PC-9 (cell line): ENCODE results near the gene CAPZB. TPM values are rescaled to one million over a fixed set of nuclear protein-coding genes. Genes with fewer than 3 reads are reported as not detected.

Source experiments
- BruUV-seq: library from RNA; stranded (reverse); fragments of 400-500 nt; replicated peaks from 2 replicates; lab custom pipeline; 2021; lab: Mats Ljungman, UMichigan
- CTCF ChIA-PET: fragments of 300-600 bp; sonication (Branson Sonifier 250); formaldehyde crosslinking; loops from one replicate; lab custom pipeline; 2022; ENCODE audit warnings: antibody characterized with exemption; lab: Charles Lee
- POLR2A ChIA-PET: fragments of 300-600 bp; sonication (Branson Sonifier 250); formaldehyde crosslinking; loops from one replicate; lab custom pipeline; 2022; ENCODE audit warnings: antibody characterized with exemption; ENCODE audit not compliant: unreplicated experiment; lab: Charles Lee
- DNase-seq, 2 experiments: peaks; one replicate each; pipeline versions ENCODE4 v3.0.0 to v3.0.0-alpha.2; 2015 to 2022; ENCODE audit warnings: mixed read lengths in 1 of 2
- H2AFZ ChIP-seq: fragments of 200-600 bp; sonication (generic); 2 replicates; pipeline ENCODE4 v1.8.1; 2017; ENCODE audit warnings: antibody characterized with exemption
- H3F3A ChIP-seq: fragments of 200-600 bp; sonication (generic); 2 replicates; pipeline ENCODE4 v1.8.1; 2017; ENCODE audit warnings: antibody characterized with exemption, mild to moderate bottlenecking, low read depth; ENCODE audit not compliant: insufficient read depth
- H3K27ac ChIP-seq: fragments of 200-600 bp; sonication (generic); 2 replicates; pipeline ENCODE4 v1.6.1; 2016; ENCODE audit warnings: mixed run types
- H3K27me3 ChIP-seq: fragments of 200-600 bp; sonication (generic); 2 replicates; pipeline ENCODE4 v1.6.1; 2016; ENCODE audit warnings: low read depth, mixed run types; ENCODE audit not compliant: insufficient read depth
- H3K36me3 ChIP-seq: fragments of 200-600 bp; sonication (generic); 2 replicates; pipeline ENCODE4 v1.6.1; 2016; ENCODE audit warnings: low read depth, mixed run types
- H3K4me1 ChIP-seq: fragments of 200-600 bp; sonication (generic); replicated peaks from 2 replicates; pipeline ENCODE4 v1.6.1; 2016; ENCODE audit warnings: mixed run types; ENCODE audit not compliant: insufficient read depth
- H3K4me2 ChIP-seq: fragments of 200-600 bp; sonication (generic); 2 replicates; pipeline ENCODE4 v1.6.1; 2017; ENCODE audit warnings: mixed run types
- H3K4me3 ChIP-seq: fragments of 200-600 bp; sonication (generic); 2 replicates; pipeline ENCODE4 v1.6.1; 2016; ENCODE audit warnings: mixed run types
- H3K79me2 ChIP-seq: fragments of 200-600 bp; sonication (generic); 2 replicates; pipeline ENCODE4 v1.6.1; 2017; ENCODE audit warnings: low read depth, mixed run types
- H3K9me2 ChIP-seq: fragments of 200-600 bp; sonication (generic); 2 replicates; pipeline ENCODE4 v1.8.1; 2017; ENCODE audit warnings: mild to moderate bottlenecking; ENCODE audit not compliant: insufficient read depth
- H3K9me3 ChIP-seq: fragments of 200-600 bp; sonication (generic); 2 replicates; pipeline ENCODE4 v1.8.1; 2016; ENCODE audit warnings: low read depth; ENCODE audit not compliant: insufficient read depth
- H4K20me1 ChIP-seq: fragments of 200-600 bp; sonication (generic); 2 replicates; pipeline ENCODE4 v1.8.1; 2017; ENCODE audit not compliant: insufficient read depth
- EZH2 ChIP-seq: fragments of 200-600 bp; sonication (generic); IDR thresholded peaks from 2 replicates; pipeline ENCODE4 v1.8.0; 2017; ENCODE audit warnings: antibody characterized with exemption, low read depth
- intact Hi-C: fragments of 100-400 bp; cut with micrococcal nuclease; formaldehyde crosslinking; loops from one replicate; pipeline ENCODE4 v1.10.0; 2022; ENCODE audit not compliant: unreplicated experiment
- total RNA-seq: library from RNA; stranded (reverse); gene quantifications from 2 replicates; pipeline ENCODE4 v1.2.3, GENCODE V29; 2021
- TF ChIP-seq, protein P1 (sequence below): fragments of 200-600 bp; sonication (generic); conservative IDR thresholded peaks from 2 replicates; pipeline ENCODE4 v1.6.1; 2017; ENCODE audit warnings: mixed run types, antibody characterized with exemption, mild to moderate bottlenecking, moderate library complexity

Gene CAPZB
- total RNA-seq, 1 experiment from 2014 or later: 222 TPM

DNA sequence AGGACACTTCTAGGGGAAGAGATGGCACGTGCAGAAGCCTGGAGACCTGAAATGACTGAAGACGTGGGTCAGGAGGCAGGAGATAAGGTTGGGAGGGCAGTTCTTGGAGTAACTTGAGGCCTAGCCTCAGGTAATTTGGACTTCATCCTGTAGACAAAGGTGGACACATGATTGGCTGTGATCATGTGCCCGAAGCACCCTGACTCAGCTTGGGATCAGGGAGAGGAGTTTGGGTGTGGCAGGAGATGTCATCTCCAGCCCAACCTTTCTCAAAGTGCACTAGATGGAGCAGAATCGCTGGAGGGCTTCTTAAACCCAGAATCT lies 171.7 kb downstream of the CAPZB start:
- no peaks in the 10 kb centered on the region for H3K36me3 ChIP-seq
- H3K79me2 ChIP-seq: peaks cover 12% of the 10 kb centered on the region
- no peak overlapping the region for H3K27ac ChIP-seq
- H2AFZ ChIP-seq: no peak overlapping the region
- H4K20me1 ChIP-seq: peaks cover 6% of the 10 kb centered on the region; the same call in 1 of the 2 replicates
- intact Hi-C loops: loop anchor here (5.0 kb wide), 1 partner anchor 61 kb away; the partner anchor contains the start of genes EMC1 and MRTO4
- no peak overlapping the region for H3K4me3 ChIP-seq
- no peaks in the 10 kb centered on the region for H3K9me2 ChIP-seq
- no peaks in the 10 kb centered on the region for H3K9me3 ChIP-seq
- ChIA-PET CTCF (no interaction called here), POLR2A (interaction anchor here (0.7 kb wide), 1 partner anchor 30 kb away, joined by 3 read pairs; no protein-coding TSS in a partner anchor)
- no peak for TF ChIP-seq EZH2
- TF ChIP-seq, protein P1, sequence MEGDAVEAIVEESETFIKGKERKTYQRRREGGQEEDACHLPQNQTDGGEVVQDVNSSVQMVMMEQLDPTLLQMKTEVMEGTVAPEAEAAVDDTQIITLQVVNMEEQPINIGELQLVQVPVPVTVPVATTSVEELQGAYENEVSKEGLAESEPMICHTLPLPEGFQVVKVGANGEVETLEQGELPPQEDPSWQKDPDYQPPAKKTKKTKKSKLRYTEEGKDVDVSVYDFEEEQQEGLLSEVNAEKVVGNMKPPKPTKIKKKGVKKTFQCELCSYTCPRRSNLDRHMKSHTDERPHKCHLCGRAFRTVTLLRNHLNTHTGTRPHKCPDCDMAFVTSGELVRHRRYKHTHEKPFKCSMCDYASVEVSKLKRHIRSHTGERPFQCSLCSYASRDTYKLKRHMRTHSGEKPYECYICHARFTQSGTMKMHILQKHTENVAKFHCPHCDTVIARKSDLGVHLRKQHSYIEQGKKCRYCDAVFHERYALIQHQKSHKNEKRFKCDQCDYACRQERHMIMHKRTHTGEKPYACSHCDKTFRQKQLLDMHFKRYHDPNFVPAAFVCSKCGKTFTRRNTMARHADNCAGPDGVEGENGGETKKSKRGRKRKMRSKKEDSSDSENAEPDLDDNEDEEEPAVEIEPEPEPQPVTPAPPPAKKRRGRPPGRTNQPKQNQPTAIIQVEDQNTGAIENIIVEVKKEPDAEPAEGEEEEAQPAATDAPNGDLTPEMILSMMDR: no peak
- H3K4me2 ChIP-seq: peak overlapping the region; percentile 92
- H3F3A ChIP-seq: no peaks in the 10 kb centered on the region
- DNase-seq: no peak
- H3K4me1 ChIP-seq: peaks cover 11% of the 10 kb centered on the region
- no TSS peak for BruUV-seq
- no peaks in the 10 kb centered on the region for H3K27me3 ChIP-seq

DNA sequence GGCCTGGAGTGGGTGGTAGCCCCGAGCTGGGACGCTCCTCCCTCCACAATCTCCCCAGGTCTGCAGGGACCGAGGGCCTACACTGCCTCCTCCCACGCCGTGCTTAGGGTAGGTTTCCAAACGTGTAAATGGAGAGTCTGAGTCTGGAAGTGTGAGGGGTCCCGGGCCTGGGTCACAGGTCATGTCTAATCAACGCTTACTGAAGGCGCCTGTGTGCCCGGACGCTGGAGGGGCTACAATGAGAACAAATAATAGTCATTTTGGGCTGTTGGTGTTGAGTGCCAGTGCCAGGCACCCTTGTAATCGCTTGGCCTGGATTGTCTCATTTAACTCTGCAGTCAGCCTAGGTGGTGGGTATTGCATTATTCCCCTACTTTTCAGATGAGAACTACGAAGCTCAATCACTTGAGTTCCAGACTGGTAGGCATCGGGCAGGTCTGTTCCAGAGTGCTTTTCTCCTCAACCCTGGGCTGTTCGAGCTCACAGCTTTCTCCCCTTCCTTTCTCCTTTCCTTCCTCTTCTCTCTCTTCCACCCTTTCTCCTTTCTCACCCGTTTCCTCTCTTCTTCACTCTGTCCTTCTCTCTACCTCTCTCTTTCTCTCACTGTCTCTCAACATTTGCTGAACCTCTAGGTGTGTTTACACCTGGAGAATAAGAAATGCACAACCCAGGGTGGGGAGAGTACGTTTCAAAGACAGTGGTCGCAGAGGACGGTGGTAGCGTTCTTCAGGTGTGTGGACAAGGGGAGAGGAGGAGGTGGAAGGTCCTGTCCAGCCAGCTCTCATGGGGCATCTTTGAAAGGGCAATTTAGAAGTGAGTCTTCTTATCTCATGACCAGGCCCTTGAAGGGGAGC lies 172.3 kb downstream of the CAPZB start:
- Histone ChIP-seq H3K9me2 (no peaks in the 10 kb centered on the region), H3K4me2 (peak overlapping the region; percentile 92), H3K36me3 (no peaks in the 10 kb centered on the region), H3K4me3 (peak overlapping the region; percentile 66), H3K4me1 (peaks cover 11% of the 10 kb centered on the region), H2AFZ (peak overlapping the region; percentile 74), H3K9me3 (no peaks in the 10 kb centered on the region), H3K27me3 (no peaks in the 10 kb centered on the region), H3F3A (no peaks in the 10 kb centered on the region), H3K27ac (no peak overlapping the region), H3K79me2 (peaks cover 12% of the 10 kb centered on the region), H4K20me1 (peaks cover 6% of the 10 kb centered on the region; the same call in 1 of the 2 replicates)
- intact Hi-C loops: loop anchor here (5.0 kb wide), 1 partner anchor 61 kb away; the partner anchor contains the start of genes EMC1 and MRTO4
- no peak for DNase-seq
- TSS peak; percentile 54 for BruUV-seq
- ChIA-PET CTCF (no interaction called here), POLR2A (interaction anchor here (0.6 to 0.7 kb wide), 2 partner anchors 23 to 30 kb away, joined by 3 to 6 read pairs; no protein-coding TSS in a partner anchor)
- TF ChIP-seq, protein P1: no peak
- TF ChIP-seq EZH2: no peak

DNA sequence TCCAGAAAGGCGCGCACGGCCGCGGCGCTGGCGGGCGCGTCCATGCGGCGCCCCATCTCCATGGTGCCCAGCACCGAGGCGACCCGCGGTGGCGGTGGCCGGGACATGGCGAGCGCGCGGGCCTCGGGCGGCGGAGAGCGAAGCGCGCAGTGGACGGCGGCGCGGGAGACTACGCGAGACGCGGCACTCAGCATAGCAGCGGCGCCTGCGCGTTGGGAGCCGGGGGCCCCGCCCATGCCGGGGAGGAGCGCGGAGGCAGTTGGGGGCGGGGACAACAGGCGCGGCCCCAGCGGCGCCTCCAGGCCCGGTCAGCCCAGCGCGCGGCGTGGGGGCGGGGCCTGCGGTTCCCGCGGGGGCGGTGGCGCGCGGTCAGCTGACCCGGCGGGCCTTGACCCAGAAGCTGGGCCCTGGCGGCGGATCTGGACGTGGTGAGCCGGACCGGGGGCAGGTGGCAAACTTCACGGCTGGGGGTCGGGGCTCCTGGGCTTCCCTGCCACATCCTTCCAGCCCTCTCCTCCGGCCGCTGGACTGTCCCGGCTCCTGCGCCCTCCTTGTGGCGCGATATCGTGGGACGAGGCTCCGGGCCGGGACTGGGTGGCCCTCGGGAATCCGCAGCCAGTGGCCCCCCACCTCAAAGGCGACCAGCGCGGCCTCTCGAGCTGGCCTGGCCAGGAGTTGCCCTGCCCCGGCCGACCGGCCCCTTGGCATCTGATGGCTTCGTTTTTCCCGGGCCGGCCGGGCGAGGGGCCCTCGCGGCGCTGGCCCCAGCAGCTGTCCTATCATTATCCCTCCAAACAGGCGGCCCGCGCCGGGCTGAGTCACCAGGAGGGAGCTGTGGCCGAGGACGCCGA lies 173.2 kb downstream of the CAPZB start, which contains the start of the genes AKR7A2 and SLC66A1:
Gene AKR7A2 (minus strand): TSS at position 214 of the 851 bp plus-strand sequence. CDS start 20 bp downstream, at position 194.
Gene SLC66A1 (plus strand): TSS at position 396 of the 851 bp plus-strand sequence. CDS start 5,352 bp downstream, outside the sequence.
- DNase-seq: peak; percentile 69 to 91
- Histone ChIP-seq H3K27me3 (no peaks in the 10 kb centered on the region), H3K27ac (no peak within 1 kb of the TSS), H3K9me3 (no peaks in the 10 kb centered on the region), H4K20me1 (peaks cover 6% of the 10 kb centered on the region; the same call in 1 of the 2 replicates), H2AFZ (peak within 1 kb of the TSS; percentile 86), H3K4me1 (peaks cover 11% of the 10 kb centered on the region), H3K4me3 (peak within 1 kb of the TSS; percentile 75), H3K9me2 (no peaks in the 10 kb centered on the region), H3K4me2 (peak within 1 kb of the TSS; percentile 92), H3F3A (no peaks in the 10 kb centered on the region), H3K36me3 (no peaks in the 10 kb centered on the region), H3K79me2 (peaks cover 12% of the 10 kb centered on the region)
- ChIA-PET CTCF (no interaction called here), POLR2A (interaction anchor here (0.6 to 0.9 kb wide), 2 partner anchors 24 to 134 kb away, joined by 3 to 6 read pairs; no protein-coding TSS in a partner anchor)
- intact Hi-C loops: loop anchor here (5.0 kb wide), 1 partner anchor 60 kb away; the partner anchor contains the start of genes EMC1 and MRTO4
- no TSS peak for BruUV-seq
- TF ChIP-seq, protein P1: no peak
- TF ChIP-seq EZH2: no peak
